Measurements from ENCODE around the gene SOX10. TPM values are rescaled to one million over a fixed set of nuclear protein-coding genes. Genes with fewer than 3 reads are reported as not detected.

SOX10 gene
- total RNA-seq, 2 experiments from 2014 or later: not detected

DNA sequence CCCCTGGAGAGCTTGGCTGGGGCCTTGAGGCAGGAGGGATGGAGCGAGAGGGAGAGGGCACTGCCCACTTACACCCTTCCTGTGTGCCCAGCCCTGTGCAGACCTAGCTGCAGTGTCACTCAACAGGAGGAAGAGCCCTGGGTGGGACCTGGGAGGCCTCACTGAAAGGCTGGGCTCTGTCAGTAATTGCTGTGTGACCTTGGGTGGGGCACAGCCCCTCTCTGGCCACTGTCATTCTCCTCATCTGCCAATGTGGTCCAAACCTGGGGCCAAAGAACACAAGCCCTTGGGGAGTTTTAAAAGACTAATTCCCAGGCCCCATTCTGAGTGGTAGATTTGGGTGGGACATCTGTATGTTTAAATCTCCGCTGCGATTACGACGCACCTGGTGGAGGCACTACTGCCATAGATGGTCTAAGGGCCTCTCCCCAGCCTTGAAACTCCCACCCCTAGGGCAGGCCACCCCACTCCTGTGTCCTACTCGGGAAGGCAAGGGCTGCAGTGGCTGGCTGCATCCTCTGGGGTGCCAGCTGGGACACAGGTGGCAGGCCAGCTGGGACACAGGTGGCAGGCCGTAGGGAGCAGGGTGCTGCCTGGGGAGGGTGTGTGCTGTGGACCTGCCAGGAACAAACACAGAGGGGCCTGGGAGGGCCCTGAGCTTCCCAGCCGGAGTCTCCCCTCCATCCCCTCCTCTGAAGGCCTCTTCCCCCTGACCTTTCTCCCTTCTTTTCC, 12.3 kb upstream of the SOX10 start:
- Mint-ChIP-seq H3K36me3 (no peaks in the 10 kb centered on the region), H3K4me1 (peaks cover 6% of the 10 kb centered on the region), H3K27ac (no peak overlapping the region), H3K4me3 (no peak overlapping the region), H3K9me3 (no peaks in the 10 kb centered on the region), H3K27me3 (no peaks in the 10 kb centered on the region)
- DNase-seq: no peak

DNA sequence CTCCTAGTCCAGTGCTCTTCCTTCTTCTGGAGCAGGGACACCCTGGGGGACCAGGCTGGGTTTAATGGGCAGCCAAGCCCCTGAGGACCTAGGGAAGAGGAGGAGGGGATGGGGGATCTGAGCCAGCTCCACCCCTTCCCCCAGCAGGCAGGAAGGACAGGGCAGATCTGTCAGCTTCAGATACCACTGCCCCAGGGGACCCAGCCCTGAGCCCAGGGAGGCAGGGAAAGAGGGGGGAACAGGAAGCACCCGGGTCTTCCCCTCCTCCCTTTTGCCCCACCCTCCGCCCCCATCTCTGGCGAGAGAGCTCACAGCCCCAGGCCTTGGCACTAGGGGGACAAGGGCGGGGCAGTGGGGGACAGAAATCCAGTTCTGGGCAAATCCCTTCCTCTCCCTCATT, 11.7 kb upstream of the SOX10 start:
- Mint-ChIP-seq H3K36me3 (no peaks in the 10 kb centered on the region), H3K4me1 (peaks cover 6% of the 10 kb centered on the region), H3K9me3 (no peaks in the 10 kb centered on the region), H3K4me3 (no peak overlapping the region), H3K27ac (no peak overlapping the region), H3K27me3 (no peaks in the 10 kb centered on the region)
- DNase-seq: no peak

DNA sequence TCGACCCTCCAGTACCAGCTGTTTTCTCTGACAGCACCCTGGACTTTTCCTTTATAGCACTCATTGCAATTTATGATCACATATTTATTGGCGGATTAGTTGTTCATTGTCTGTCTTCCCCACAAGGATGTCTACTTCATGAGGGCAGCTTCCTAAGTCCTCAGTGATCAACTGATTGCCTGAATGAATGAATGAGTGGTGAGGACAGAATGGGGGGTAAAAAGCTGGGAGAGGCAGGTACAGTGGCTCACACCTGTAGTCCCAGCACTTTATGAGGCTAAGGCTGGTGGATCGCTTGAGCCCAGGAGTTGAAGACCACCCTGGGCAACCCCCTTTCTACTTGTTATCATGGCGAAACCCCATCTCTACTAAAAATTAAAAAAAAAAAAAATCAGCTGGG, 11.1 kb upstream of the SOX10 start:
- no peak overlapping the region for H3K4me3 Mint-ChIP-seq

DNA sequence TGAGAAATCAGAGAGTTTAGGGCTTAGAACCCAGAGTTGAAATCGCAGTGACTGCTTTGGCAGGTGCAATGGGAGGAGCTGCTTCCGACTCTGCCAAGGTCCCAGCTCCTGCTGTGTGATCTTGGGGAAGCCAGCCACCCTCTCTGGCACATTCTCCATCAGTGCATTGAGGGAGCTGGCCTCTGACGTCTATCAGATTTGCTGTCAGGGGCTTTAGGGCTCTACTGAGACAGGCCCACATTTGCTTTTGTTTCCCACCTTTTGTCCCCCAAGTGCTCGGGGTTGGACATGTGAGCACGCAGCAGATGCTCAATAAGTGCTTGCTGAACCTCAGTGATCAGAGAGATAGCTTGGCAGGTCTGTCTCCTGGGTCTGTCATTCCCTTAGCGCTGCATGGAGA, 10.6 kb upstream of the SOX10 start:
- Mint-ChIP-seq H3K4me1 (peaks cover 6% of the 10 kb centered on the region), H3K9me3 (no peaks in the 10 kb centered on the region), H3K27ac (no peak overlapping the region), H3K27me3 (no peaks in the 10 kb centered on the region), H3K36me3 (no peaks in the 10 kb centered on the region), H3K4me3 (no peak overlapping the region)
- no peak for DNase-seq

More for the DNA sequence above, 11.1 kb upstream of the SOX10 start:
- peaks cover 6% of the 10 kb centered on the region for H3K4me1 Mint-ChIP-seq
- no peaks in the 10 kb centered on the region for H3K27me3 Mint-ChIP-seq
- no peak for DNase-seq
- H3K9me3 Mint-ChIP-seq: no peaks in the 10 kb centered on the region
- H3K36me3 Mint-ChIP-seq: no peaks in the 10 kb centered on the region
- no peak overlapping the region for H3K27ac Mint-ChIP-seq

- Mint-ChIP-seq H3K4me1 (peaks cover 6% of the 10 kb centered on the region), H3K4me3 (no peak overlapping the region), H3K27me3 (no peaks in the 10 kb centered on the region), H3K27ac (no peak overlapping the region), H3K9me3 (no peaks in the 10 kb centered on the region), H3K36me3 (no peaks in the 10 kb centered on the region)
- DNase-seq: no peak
Observed at GRCh38 chr22:37994049-37994448, 9.7 kb upstream of the SOX10 start.

GRCh38 chr22:37991731-37992442, 7.5 kb upstream of the SOX10 start:
- Mint-ChIP-seq H3K4me1 (peaks cover 6% of the 10 kb centered on the region), H3K27ac (no peak overlapping the region), H3K27me3 (no peaks in the 10 kb centered on the region), H3K9me3 (no peaks in the 10 kb centered on the region), H3K4me3 (no peak overlapping the region), H3K36me3 (no peaks in the 10 kb centered on the region)
- no peak for DNase-seq

DNA sequence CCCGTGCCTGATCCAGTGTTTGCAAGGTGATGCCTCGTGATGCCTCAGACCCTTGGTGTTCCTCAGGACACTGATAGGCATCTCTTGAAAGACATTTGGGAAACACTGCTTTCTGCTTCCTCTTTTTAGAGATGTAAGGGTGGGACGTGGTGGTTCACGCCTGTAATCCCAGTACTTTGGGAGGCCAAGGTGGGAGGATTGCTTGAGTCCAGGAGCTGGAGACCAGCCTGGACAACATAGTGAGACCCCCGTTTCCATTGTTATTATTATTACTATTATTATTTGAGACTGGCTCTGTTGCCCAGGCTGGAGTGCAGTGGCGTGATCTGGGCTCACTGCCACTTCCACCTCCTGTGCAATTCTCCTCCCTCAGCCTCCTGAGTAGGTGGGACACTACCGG, 6.5 kb upstream of the SOX10 start:
- Mint-ChIP-seq H3K4me3 (no peak overlapping the region), H3K9me3 (no peaks in the 10 kb centered on the region), H3K36me3 (no peaks in the 10 kb centered on the region), H3K27me3 (no peaks in the 10 kb centered on the region), H3K4me1 (peaks cover 2% of the 10 kb centered on the region), H3K27ac (no peak overlapping the region)
- DNase-seq: no peak

- Mint-ChIP-seq H3K27ac (no peak overlapping the region), H3K27me3 (no peaks in the 10 kb centered on the region), H3K4me3 (no peak overlapping the region), H3K4me1 (peaks cover 2% of the 10 kb centered on the region), H3K36me3 (no peaks in the 10 kb centered on the region), H3K9me3 (no peaks in the 10 kb centered on the region)
- DNase-seq: no peak
Observed at GRCh38 chr22:37990301-37990700, 5.9 kb upstream of the SOX10 start.

DNA sequence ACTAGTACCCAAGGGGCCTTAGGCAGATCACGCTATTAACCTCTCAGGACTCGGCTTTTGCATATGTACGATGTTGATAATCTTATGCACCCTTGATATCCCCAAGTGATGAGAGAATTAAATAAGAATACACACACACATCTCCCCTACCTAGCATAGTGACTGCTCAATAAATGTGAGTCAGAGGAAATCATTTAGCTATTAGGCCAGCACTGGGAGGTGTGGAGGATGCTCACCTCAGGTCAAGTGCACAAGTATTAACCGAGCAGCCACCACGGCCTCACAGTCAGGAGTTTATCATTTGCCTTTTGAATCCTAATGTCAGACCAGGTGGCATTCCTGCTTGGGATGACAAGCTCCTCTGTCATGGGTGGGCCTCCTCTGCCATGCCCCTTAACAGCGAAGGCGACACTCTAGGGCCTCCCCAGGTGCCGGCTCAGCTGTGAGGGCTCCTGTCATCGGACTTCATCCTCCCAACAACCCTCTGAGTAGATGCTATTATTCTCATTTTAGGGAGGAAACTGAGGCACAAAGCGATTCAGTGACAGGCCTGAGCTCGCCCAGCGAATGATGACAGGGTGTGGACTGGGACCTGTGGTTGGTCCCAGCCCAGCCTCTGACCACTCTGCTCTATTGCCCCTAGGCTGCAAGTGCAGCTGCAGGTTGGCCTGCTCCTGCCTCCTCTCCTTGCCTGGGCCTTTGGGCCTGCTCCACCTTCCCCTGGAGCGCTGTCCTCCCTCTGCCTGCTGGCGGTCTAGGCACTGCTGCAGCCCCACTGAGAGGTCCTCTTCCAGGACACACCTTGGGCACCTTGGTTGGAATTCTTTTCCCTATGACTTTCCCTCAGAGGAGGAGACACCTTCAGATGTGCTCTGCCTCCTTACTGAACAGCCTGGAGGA, 5.0 kb upstream of the SOX10 start:
- H3K4me3 Mint-ChIP-seq: no peak overlapping the region
- DNase-seq: no peak

GRCh38 chr22:37986371-37986770, 2.0 kb upstream of the SOX10 start:
- no peak for DNase-seq
- Mint-ChIP-seq H3K9me3 (no peaks in the 10 kb centered on the region), H3K27me3 (no peaks in the 10 kb centered on the region), H3K36me3 (no peaks in the 10 kb centered on the region), H3K27ac (no peak overlapping the region), H3K4me1 (no peaks in the 10 kb centered on the region), H3K4me3 (no peak overlapping the region)

More for the DNA sequence above, 5.0 kb upstream of the SOX10 start:
- Mint-ChIP-seq H3K27me3 (no peaks in the 10 kb centered on the region), H3K4me1 (peaks cover 2% of the 10 kb centered on the region), H3K9me3 (no peaks in the 10 kb centered on the region), H3K27ac (no peak overlapping the region), H3K36me3 (no peaks in the 10 kb centered on the region)

DNA sequence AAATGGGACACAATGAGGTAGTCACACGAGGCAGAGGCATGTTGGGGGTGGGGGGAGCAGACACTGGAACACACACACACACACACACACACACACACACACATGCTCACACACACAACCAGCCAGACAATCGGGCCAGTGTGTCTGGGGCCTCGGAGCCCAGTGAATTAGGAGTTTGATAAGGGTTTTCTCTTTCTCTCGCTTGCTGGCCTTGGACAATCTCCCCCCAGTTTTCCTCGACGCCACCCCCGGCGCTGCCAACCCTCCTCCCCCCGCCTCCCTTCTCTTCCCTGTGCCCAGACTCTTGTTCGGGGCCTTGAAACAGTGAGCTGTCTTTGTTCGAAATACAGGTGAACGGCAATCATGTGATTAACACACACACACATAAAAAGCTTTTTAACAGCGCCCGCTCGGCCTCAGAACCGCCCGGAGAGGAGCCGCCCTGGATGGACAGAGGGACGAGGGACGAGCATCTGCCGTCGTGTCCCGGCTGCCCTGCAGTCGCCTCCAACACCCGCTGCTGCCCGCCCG, 1.5 kb upstream of the SOX10 start:
- no peaks in the 10 kb centered on the region for H3K4me1 Mint-ChIP-seq
- no peaks in the 10 kb centered on the region for H3K9me3 Mint-ChIP-seq
- no peak for DNase-seq
- no peak overlapping the region for H3K4me3 Mint-ChIP-seq
- no peaks in the 10 kb centered on the region for H3K36me3 Mint-ChIP-seq
- no peak overlapping the region for H3K27ac Mint-ChIP-seq
- H3K27me3 Mint-ChIP-seq: no peaks in the 10 kb centered on the region

DNA sequence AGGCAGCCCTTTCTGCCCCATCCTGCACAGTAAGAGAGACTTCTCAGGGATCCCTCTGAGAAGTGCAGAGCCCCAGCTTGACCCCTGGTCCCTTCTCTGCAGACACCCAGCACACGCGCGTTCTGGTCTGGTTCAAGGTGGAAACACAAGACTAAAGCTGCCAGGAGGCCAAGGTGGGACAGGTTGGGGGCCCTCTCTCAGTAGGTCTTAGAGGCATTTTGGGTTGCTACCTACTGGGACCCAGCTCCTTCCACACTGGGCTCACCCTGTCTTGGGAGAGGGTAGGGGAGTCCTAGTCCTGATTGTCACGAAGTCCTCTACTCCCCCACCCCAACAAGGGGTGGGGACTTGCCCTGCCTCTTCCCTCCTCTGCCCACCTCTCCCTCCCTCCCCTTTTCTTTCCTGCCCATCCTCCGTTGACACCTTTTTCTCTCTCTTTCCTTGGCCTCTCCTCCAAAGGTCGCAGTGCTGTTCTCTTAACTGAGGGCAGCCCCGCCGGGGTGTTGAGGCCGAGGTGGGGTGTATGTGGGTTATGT, 763 bp upstream of the SOX10 start:
- H3K36me3 Mint-ChIP-seq: no peaks in the 10 kb centered on the region
- H3K9me3 Mint-ChIP-seq: no peaks in the 10 kb centered on the region
- no peaks in the 10 kb centered on the region for H3K4me1 Mint-ChIP-seq
- no peaks in the 10 kb centered on the region for H3K27me3 Mint-ChIP-seq
- no peak for DNase-seq
- H3K27ac Mint-ChIP-seq: no peak overlapping the region
- H3K4me3 Mint-ChIP-seq: no peak overlapping the region

GRCh38 chr22:37982938-37983859, 1.2 kb downstream of the SOX10 start:
- Mint-ChIP-seq H3K9me3 (no peaks in the 10 kb centered on the region), H3K27ac (no peak overlapping the region), H3K4me1 (no peaks in the 10 kb centered on the region), H3K27me3 (no peaks in the 10 kb centered on the region), H3K36me3 (no peaks in the 10 kb centered on the region), H3K4me3 (no peak overlapping the region)
- no peak for DNase-seq

DNA sequence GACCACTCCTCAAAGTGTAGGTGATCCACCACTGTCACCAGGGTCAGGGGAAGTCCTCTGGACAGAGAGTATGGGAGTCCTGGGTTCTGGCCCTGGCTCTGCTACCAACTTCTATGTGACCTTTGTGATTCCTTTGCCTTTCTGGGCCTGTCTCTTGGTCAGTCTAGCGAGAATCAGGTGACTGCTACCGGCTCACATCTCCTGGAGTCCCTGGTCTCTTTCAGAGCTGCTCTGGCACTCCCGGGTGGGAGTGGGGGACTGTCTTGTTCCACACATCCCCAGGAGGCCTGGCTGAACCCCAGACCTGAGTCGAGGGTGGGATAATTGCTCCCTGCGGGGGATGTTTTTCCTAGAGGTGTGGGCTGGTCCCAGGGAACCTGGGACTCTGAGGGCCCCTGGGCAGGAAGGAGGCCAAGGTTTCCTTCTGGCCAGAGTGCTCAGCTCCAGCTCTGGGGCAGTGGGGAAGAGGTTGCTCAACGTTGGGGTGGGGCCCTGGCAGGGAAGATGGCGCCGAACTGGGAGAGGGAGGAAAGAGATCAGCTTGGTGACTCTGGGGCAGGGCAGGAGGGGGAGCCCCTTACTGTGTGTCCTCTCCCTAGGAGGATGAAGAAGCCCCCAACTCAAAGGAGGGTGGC, 2.1 kb downstream of the SOX10 start:
- H3K4me1 Mint-ChIP-seq: no peaks in the 10 kb centered on the region
- no peaks in the 10 kb centered on the region for H3K9me3 Mint-ChIP-seq
- H3K27me3 Mint-ChIP-seq: no peaks in the 10 kb centered on the region
- H3K4me3 Mint-ChIP-seq: no peak overlapping the region
- no peaks in the 10 kb centered on the region for H3K36me3 Mint-ChIP-seq
- H3K27ac Mint-ChIP-seq: no peak overlapping the region
- DNase-seq: no peak

Measured in activated naive CD8-positive, alpha-beta T cell treated with anti-CD3 and anti-CD28 coated beads for 36 hours (primary cell).